HUDEP-2 (cell line): ENCODE data around the gene ACSM5.

Experiments used
- DNase-seq, 76 experiments: peaks; one replicate each; lab custom pipeline; 2025; ENCODE audit not compliant: unreplicated experiment in 76 of 76; lab: John Stamatoyannopoulos, UW

Gene ACSM5, protein sequence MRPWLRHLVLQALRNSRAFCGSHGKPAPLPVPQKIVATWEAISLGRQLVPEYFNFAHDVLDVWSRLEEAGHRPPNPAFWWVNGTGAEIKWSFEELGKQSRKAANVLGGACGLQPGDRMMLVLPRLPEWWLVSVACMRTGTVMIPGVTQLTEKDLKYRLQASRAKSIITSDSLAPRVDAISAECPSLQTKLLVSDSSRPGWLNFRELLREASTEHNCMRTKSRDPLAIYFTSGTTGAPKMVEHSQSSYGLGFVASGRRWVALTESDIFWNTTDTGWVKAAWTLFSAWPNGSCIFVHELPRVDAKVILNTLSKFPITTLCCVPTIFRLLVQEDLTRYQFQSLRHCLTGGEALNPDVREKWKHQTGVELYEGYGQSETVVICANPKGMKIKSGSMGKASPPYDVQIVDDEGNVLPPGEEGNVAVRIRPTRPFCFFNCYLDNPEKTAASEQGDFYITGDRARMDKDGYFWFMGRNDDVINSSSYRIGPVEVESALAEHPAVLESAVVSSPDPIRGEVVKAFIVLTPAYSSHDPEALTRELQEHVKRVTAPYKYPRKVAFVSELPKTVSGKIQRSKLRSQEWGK

DNA sequence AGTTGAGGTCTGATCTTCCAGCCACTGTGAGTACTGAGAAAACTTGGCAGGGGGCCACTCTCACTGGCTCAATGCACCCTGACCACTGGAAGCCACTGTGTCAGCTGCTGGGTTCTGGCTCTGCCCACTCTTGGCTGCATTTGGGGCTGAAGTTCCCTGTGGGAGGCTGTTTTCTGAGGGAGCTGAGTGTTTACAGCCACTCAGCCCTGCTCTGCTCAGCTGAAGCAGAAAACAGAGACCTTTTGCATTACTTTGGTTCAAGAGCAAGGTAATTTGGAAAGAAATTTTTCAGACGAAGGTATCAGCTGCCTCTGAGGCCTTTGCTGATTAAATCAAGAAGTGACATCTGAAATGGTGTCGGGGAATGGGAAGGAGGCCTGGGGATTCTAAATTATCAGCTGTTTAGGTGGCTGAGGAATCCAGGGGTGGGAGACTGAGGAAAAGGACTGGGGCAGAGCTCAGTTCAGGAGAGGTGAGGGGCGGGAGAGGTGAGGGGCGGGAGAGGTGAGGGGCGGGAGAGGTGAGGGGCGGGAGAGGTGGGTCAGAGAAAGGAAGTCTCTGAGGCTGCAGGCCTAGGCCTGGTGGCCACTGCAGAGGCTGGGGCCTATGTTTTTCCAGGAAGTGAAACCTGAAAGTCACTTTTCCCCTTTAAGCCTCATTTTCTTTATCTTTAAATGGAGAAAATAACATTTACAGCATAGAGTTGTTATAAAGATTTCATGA lies at the start of gene ACSM5:
ACSM5 (plus strand) TSS at position 137 of the 723 bp plus-strand sequence. CDS start 1,951 bp downstream, outside the sequence.
- no peak for DNase-seq

DNA sequence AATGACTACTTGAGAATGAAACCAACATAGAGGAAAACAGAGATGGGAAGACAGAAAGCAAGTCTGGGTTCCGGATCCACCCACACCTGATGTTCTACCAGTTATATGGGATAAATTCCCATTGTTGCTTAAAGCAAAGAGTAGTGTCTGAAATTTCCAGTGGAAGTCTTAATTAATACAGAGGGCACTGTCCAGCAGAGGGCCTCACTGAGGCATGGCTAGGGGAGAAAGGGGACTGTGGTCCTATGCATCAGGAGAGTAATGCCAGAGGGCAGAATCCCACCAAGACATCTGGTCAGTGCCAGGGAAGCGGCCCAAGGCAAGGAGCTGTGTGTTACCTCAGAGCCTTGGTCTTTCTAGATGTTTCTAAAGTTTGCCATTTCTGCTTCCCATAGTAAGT lies 49.3 kb upstream of the ACSM5 start:
- DNase-seq, result peak in 2 of 76 experiments; percentile 1

DNA sequence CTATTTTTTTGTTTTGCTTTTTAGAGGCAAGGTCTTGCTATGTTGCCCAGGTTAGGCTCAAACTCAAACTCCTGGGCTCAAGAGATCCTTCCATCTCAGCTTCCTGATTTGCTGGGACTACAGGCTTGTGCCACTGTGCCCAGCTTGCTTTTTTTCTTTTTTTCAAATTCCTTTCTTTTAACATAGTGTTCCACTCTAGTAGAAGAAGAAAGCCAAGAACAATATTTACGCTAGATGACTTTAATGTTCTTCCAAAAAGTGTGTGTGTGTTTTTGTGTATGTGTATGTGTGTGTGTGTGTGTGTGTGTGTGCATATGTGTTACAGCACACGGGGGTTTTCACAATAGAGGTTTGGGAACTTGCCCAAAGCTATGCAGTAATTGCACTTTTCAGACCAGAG lies 46.1 kb upstream of the ACSM5 start:
- no peak for DNase-seq

DNA sequence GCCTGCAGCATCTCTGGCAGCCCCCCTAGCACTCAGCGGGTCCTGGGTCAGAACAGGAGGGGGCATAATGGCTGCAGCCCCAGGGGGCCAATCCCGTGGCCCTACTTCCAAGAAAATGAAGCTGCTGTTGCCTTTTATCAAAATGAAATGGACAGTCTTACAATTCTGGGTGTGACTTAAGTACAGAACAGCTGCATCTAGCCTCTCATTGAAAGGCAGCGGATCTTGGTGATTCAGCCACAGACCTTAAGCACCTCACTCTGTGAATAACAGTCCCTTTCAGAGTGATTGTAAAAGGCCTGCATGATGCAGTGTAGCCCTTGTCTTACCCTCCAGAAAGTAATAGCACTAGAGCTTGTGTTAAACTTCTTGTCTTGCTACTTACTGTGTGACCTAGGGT lies 45.3 kb upstream of the ACSM5 start:
- DNase-seq, result no peak

DNA sequence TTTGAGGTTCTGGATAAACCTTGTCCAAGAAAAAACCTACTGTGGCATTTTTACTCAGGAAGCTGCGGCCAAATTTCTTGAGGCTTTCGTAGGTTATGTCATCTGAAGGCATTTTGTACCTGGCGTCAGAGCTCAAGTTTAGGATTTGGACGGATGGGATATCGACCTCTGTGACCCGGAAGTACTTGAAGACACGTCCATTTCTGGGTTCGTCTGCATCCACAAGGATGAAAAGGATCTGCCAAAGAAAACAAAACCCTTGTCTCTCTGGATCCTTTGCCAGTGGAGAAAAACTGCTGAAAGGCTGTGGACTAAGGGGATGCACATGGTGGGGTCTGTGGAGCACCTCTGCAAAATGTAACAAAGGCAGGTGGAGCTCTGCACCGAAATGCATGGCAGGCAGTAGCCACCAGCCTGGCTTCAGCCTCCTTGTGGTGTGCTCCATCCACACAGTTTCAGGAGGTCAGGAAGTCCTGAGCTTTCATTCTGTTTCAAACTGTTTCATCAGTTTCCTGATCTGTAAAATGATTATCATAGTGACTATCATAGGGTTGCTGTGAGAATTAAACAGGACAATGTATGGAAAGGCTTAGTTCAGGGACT lies 39.8 kb upstream of the ACSM5 start:
- DNase-seq, result no peak

DNA sequence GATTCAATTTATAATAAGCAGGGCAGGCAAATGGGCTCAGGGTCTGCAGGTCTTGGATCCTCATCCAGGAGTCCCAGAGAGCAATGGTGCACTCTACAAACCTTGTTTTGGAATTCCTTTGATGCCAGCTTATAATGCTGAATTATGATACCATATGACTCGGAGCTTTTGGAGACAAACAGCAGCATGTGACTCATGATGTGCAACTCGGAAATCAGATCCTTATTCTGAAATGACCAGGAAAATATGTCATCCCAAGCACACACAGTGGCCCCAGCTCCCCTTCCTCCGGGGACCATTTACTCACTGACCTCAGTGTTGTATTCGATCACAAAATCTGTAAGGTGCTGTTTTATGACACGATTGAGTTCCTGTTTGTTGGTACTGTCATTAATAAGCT lies 36.6 kb upstream of the ACSM5 start:
- no peak for DNase-seq

DNA sequence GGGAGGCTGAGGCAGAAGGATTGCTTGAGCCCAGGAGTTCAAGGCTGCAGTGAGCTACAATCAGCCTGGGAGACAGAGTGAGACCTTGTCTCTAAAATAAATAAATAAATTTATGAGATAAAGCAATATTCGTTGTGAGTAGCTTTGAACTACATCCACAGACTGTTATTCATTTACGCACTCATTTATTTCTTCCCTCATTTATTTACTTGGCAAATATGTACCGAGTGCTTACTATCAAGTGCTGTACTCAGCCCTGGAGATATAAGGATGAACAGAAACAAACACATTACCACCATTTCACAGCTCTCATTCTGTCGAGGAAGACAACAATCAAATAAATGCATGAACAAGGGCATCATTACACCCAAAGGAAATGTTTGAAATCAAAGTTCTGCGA lies 32.2 kb upstream of the ACSM5 start:
- no peak for DNase-seq

DNA sequence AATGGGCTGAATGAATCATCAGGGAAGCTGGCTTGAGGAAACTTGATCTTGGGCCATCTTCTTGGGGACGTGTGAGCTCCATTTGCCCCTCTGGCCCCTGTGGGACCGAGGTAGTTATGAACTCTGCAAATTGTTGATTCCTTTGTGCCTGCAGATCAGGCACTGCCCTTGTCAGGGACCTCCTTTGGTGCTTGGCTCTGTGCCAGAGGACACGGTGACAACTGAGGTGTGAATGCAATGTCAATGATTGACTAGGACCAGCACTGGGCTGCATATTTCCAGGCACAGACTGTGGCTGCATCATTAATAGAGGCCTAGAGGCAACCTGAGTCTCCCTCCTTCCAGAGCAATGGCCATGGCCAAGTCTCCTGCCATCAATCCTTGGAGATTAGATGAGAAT lies 28.6 kb upstream of the ACSM5 start:
- DNase-seq, result no peak

DNA sequence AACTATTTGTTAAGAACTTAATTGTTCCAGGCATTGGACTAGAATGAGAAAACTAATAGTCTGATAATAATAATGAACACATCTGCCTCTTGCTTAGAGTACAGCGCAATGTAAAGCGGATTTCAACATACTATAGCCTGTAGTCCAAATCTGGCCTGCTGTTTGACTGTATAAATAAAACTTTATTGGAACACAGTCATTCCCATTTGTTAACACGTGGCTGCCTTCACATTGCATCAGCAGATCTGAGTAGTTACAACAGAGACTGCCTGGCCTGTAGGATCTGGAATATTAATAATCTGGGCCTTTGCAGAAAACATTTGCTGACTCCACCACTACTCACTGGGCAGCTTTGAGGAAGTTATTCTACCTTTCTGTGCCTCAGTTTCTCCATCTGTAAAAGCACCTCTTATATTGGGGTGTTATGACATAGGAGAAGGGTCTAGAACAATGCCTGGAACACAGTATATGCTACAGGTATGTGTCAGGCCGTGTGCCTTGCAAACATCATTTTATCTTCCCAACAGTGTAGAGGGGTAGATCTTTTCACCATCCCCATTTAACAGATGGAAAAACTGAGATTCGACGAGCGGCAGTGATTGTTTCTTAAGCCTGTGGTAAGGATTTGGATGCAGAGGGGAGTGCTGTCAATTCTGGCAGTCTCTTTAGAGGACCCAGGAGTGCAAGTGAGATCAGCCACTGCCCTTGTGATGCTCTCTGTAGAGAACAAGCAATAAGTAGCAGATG lies 27.0 kb upstream of the ACSM5 start:
- DNase-seq, result no peak

DNA sequence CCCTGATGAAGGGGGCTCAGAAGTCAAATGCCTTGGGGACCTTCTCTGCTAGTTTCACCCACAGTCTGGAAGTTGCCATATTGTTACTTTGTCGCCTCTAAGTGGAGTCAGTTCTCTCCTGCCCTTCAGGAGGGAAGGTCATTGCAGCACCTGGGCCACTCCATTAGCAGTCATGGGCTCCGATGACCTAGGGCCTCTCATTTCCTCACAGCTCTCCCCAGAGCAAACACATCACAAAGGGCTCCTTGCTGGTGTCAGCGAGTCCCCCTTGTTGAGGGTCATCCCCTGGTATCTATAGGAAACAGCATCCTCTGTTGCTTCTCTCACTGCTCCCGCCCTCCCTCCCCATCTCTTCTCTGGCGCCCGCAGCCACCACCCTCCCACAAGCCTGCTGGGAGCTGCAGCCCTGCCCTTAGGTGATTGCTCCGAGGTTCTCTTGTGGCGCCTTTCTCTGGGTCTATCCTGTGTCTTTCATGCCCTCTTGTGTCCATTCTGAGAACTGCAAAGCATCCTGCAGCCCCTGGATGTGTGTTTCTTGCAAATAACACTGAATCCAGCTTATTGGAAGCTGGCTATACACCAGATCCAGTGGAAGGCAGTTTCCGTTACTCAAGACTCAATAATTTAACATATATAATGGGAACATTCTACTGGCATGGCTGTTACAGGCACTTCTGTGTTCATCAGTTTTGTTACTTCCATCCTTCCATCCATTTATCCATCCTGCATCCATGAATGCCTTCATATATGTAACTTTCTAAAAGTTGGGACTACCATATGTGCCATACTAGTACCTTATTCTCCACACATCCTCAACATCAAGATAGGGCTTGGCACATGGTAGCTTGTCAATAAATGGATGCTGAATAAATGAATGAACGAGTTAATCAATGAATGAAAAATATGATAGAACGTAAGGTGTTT lies 26.0 kb upstream of the ACSM5 start:
- DNase-seq, result peak in 46 of 76 experiments; percentile 1 to 65 (median 15)

DNA sequence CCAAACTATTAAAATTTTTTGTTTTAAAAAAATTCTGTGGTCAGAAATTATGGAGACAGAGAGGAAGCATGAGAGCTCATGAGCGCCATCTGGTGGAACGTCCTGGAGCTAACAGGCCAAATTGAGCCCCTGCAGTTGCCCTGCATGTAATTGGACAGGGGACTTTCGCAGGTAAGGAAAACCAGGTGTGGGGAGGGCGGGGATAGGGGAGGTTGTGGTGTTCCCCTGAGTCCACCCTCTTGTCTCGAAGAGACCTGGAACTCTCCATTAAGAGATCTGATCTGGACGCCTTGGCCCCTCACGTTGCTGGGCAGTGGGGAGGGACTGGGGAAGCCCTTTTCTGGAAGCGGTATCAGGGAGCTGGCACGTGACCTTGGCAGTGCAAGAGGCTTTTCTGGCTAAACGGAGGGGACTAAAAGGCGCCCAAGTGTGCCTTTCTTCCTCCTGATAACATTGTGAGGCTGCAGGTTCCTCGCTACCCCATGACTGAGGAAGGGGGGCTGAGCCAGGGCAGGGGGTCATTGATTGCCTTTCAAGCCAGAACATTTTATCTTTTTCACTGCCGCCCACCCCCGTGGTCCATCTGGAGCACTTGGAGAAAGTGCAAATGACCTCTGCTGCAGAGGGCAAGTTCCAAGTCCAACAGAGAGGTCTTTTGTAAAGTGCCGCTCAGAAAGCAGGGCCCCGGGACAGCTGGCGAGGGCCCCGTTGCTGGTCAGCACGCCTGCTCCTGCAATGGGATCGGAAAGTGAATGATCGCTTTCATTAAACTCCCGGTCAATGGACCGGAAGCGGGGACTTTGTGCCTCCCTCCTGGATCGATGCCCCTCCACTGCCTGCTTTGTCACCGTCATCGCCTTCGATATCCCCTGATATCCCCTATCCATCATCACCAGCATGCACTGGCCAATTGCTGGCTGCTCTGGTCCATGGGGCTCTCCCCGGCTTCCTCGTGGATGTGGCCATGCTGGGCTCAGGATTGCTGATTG lies 23.2 kb upstream of the ACSM5 start:
- peak in 41 of 76 experiments; percentile 1 to 65 (median 16) for DNase-seq

DNA sequence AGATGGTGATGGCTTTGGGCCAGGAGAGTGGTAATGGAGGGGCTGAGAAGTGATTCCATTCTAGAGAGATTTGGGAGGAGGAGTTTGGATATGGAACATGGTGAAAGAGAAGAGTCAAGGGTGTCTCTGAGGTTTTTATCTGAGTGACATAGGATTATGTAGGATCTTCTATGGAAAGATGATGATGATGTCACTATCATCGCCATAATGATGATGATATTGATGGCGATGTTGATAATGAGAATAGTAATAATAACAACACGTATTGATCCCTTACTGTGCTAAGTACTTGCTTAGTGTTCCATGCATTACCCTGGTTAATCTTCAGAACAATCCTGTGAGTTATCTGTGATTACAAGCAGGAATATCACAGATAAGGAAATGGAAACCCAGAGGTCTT lies 21.4 kb upstream of the ACSM5 start:
- DNase-seq, result no peak

DNA sequence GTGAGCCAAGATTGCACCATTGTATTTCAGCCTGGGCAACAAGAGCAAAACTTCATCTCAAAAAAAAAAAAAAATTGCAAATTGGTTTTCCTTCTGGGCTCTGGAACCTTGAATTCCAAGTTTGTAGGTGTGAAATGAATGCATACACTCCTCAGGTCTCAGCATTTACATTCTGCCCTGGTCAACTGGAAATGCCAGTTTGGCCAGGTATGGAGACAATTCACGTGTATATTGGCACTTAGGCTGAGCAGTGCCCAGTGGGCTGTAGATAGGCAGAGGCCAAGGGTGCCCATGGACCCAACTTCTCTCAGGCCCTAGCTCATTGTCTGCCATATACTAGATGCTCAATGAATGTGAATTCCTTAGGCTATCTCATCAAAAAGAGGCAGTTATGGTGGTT lies 20.5 kb upstream of the ACSM5 start:
- DNase-seq, result no peak

DNA sequence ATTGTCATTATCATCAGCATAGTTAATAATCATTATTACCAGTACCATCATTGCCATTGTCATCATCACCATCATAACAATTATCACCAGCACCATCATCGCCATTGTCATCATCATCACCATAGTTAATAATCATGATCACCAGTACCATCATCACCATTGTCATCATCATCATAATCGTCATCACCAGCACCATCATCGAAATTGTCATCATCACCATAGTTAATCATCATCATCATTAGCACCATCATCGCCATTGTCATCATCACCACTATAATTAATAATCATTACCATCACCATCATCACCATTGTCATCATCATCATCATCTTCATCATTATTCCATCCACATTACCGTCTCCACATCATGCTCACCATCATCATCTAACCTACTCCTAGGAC lies 18.3 kb upstream of the ACSM5 start:
- DNase-seq, result no peak

DNA sequence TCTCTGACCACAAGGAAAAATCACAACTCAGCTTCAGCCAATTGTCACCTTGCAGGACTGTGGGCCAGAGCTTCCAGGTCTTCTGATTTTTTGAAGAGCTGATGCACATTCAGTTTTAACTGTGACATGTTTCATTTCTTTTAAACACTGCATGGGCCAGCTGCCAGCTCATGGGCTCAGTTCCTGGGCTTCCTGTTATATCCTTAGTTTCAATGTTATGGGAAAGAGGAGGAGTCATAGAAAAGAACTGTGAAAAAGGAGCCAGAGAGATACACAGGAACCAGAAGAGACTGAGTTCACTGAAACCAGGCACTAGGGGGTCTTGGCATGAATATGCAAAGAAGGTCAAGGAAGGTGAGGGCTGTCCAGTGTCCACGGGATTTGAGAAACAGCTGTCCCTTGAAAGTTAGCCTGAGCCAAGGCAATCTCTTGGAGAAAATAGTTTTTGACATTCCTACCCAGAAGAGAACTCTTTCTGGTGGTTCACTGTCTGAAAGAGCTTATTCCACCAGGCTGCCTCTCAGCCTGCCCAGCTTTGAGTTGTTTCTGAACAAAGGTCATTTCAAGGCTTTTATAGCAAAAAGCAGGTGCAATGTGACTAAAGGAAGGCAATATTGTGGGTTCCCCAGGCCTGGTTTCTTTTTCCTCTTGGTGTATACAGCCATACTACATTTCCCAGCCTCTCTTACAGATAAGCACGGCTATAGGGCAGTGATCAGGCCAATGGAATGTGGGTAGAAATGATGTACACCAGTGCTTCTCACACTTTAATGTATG lies 15.3 kb upstream of the ACSM5 start:
- DNase-seq, result no peak

DNA sequence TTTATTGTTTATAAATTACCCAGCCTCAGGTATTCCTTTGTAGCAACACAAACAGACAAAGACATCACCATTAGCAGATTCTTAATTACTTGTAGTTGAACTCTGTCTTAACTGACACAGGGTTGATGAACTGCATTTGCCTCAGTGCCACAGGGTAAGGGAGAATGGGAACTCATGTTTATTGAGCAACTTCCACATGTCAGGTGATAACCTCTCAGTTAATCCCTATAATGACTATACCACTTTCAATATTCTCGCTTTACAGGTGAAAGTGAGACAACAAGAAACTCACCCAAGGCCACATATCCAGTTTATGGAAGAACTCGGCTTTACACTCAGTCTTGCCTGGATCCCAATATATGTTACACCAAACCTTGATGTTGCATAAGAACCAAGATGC lies 13.4 kb upstream of the ACSM5 start:
- DNase-seq, result no peak

DNA sequence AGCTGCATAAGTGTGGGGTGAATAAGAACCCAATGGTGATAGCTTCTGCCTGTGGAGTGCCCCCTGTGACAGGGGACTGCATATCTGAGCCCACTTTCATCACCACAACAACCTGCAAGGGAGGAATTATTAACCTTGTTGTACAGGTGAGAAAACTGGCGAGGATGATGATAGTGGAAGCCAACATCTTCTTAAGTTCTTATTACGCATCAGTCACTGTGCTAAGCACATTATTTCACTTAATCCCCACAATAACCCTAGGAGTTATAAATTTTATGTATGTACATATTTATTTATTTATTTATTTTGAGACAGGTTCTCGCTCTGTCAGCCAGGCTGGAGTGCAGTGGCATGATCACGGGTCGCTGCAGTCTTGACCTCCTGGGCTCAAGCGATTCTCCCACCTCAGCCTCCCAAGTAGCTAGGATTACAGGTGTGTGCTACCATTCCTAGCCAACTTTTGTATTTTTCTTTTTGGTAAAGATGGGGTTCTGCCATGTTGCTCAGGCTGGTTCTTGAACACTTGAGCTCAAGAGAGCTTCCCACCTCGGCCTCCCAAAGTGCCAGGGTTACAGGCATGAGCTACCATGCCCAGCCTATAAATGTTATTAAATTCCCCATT lies 12.4 kb upstream of the ACSM5 start:
- no peak for DNase-seq
